ENCODE results near the gene PSME1. TPM values are rescaled to one million over a fixed set of nuclear protein-coding genes. Genes with fewer than 3 reads are reported as not detected.
"Not testable (repeated sequence)": the region's sequence is repeated elsewhere in the genome, so short reads cannot be mapped to it uniquely, and the experiment has no call there.

The PSME1 gene
- total RNA-seq, 6 donors from 2014 or later, result 56.6 to 206 (median 142) TPM

- ATAC-seq (ENCODE audit: low FRiP score in 2 of 2) (no peak), DNase-seq (no peak)
- no peak for TF ChIP-seq EP300 (IDR thresholded peaks at IDR 0.05)
- TF ChIP-seq POLR2A (IDR thresholded peaks at IDR 0.05), result no peak
- TF ChIP-seq CTCF (IDR thresholded peaks at IDR 0.05), result no peak
- no peak for TF ChIP-seq POLR2AphosphoS5 (IDR thresholded peaks at IDR 0.05)
- Histone ChIP-seq H3K27ac (no peak overlapping the region), H3K4me1 (peaks cover under 1 to 8% (median under 1%) of the 10 kb centered on the region in 4 donors), H3K27me3 (no peaks in the 10 kb centered on the region), H3K9me3 (no peaks in the 10 kb centered on the region), H3K36me3 (peaks cover 3 to 48% (median 35%) of the 10 kb centered on the region in 4 donors), H3K4me3 (no peak overlapping the region)
- WGBS, 2 donors, result 86 to 96% methylated on average over 12 to 13 of the region's 13 CpGs
Measured at GRCh38 chr14:24103451-24103850, 32.5 kb upstream of the PSME1 start.

GRCh38 chr14:24105609-24106239 is 30.3 kb upstream of the PSME1 start:
- not testable (repeated sequence) for H3K9me3 ChIP-seq; ATAC-seq (ENCODE audit: low FRiP score in 2 of 2); H3K27me3 ChIP-seq; H3K4me3 ChIP-seq; H3K27ac ChIP-seq; DNase-seq
- WGBS, 2 donors, result 88 to 95% methylated on average over 8 of the region's 8 CpGs
- peaks cover 0 to 25% (median 16%) of the 10 kb centered on the region in 4 donors for H3K36me3 ChIP-seq
- H3K4me1 ChIP-seq, result peaks cover 8 to 19% (median 12%) of the 10 kb centered on the region in 4 donors

- H3K27ac ChIP-seq, result no peak overlapping the region
- H3K4me1 ChIP-seq, result peaks cover 8 to 22% (median 12%) of the 10 kb centered on the region in 4 donors
- WGBS, 2 donors, result 85 to 86% methylated on average over 4 of the region's 4 CpGs
- no peak overlapping the region for H3K4me3 ChIP-seq
- TF ChIP-seq POLR2AphosphoS5 (IDR thresholded peaks at IDR 0.05) (no peak), CTCF (IDR thresholded peaks at IDR 0.05) (no peak), POLR2A (IDR thresholded peaks at IDR 0.05) (no peak)
- H3K9me3 ChIP-seq, result no peaks in the 10 kb centered on the region
- peaks cover 0 to 16% (median 9%) of the 10 kb centered on the region in 4 donors for H3K36me3 ChIP-seq
- DNase-seq (no peak), ATAC-seq (ENCODE audit: low FRiP score in 2 of 2) (no peak)
- H3K27me3 ChIP-seq, result no peaks in the 10 kb centered on the region
Measured at GRCh38 chr14:24106672-24107271, 29.2 kb upstream of the PSME1 start.

- TF ChIP-seq CTCF (IDR thresholded peaks at IDR 0.05) (no peak), POLR2AphosphoS5 (IDR thresholded peaks at IDR 0.05) (no peak), POLR2A (IDR thresholded peaks at IDR 0.05) (no peak), EP300 (IDR thresholded peaks at IDR 0.05) (no peak)
- H3K27me3 ChIP-seq, result no peaks in the 10 kb centered on the region
- peaks cover 9 to 24% (median 15%) of the 10 kb centered on the region in 4 donors for H3K4me1 ChIP-seq
- no peak overlapping the region for H3K4me3 ChIP-seq
- no peaks in the 10 kb centered on the region for H3K9me3 ChIP-seq
- H3K36me3 ChIP-seq, result peaks cover 0 to 8% (median 5%) of the 10 kb centered on the region in 4 donors
- DNase-seq (no peak), ATAC-seq (ENCODE audit: low FRiP score in 2 of 2) (no peak)
- 45 to 46% methylated on average over 5 of the region's 5 CpGs for WGBS, 2 donors
- H3K27ac ChIP-seq, result peak overlapping the region; percentile 18 to 63 (median 52)
Measured at GRCh38 chr14:24108336-24108874, 27.6 kb upstream of the PSME1 start.

GRCh38 chr14:24110060-24110459 is 25.9 kb upstream of the PSME1 start:
- 64 to 76% methylated on average over 9 of the region's 9 CpGs for WGBS, 2 donors

More at GRCh38 chr14:24110060-24110459, 25.9 kb upstream of the PSME1 start:
- H3K27ac ChIP-seq, result peak overlapping the region in 2 of 4 donors; percentile 10 to 18
- no peak overlapping the region for H3K4me3 ChIP-seq
- H3K36me3 ChIP-seq, result no peaks in the 10 kb centered on the region
- TF ChIP-seq POLR2A (IDR thresholded peaks at IDR 0.05), result no peak
- no peak for TF ChIP-seq CTCF (IDR thresholded peaks at IDR 0.05)
- no peak for TF ChIP-seq EP300 (IDR thresholded peaks at IDR 0.05)
- no peak for TF ChIP-seq POLR2AphosphoS5 (IDR thresholded peaks at IDR 0.05)
- no peaks in the 10 kb centered on the region for H3K27me3 ChIP-seq
- H3K4me1 ChIP-seq, result peaks cover 9 to 26% (median 17%) of the 10 kb centered on the region in 4 donors
- ATAC-seq (ENCODE audit: low FRiP score in 2 of 2), result no peak
- H3K9me3 ChIP-seq, result no peaks in the 10 kb centered on the region
- DNase-seq, result peak in 1 of 2 donors; percentile 73

All from upper lobe of left lung (tissue), 6 donors.